GM12801 (cell line): ENCODE data around the gene C13orf46.

ENCODE experiments used
- TF ChIP-seq, protein P1 (sequence below): IDR thresholded peaks from one replicate; pipeline ENCODE4 v1.5.1; 2011; ENCODE audit warnings: control low read depth; ENCODE audit not compliant: insufficient read length; ENCODE audit errors: extremely low read depth

The C13orf46 gene

DNA sequence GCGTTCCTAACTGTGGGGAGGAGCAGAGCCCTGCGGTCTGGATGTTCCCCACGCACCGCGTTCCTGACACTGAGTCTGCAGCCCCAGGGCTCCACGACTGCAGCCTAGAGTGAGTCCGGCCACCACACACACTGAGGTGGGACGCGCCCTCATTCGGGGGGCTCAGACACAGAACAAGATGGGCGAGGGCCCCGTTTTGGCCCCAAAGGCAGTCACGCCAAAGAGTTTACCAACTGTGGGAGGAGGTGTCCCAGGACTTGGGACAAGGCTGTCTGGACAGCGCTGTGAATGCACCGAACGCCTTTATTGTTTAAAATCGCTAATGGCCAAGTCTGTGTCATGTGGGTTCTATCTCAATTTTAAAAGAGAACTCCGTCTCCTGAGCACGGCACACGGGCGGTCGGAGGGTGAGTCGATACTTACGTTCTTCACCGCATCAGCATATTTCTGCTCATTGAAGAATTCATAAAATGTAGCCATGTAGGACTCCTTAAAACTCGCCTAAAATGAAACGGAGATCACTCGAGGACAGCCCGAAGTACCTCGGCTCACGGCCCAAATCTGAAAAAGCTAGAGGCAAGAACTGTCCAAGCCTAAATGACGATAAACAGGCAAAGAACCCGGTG lies 35.2 kb upstream of the C13orf46 start:
- TF ChIP-seq, protein P1, sequence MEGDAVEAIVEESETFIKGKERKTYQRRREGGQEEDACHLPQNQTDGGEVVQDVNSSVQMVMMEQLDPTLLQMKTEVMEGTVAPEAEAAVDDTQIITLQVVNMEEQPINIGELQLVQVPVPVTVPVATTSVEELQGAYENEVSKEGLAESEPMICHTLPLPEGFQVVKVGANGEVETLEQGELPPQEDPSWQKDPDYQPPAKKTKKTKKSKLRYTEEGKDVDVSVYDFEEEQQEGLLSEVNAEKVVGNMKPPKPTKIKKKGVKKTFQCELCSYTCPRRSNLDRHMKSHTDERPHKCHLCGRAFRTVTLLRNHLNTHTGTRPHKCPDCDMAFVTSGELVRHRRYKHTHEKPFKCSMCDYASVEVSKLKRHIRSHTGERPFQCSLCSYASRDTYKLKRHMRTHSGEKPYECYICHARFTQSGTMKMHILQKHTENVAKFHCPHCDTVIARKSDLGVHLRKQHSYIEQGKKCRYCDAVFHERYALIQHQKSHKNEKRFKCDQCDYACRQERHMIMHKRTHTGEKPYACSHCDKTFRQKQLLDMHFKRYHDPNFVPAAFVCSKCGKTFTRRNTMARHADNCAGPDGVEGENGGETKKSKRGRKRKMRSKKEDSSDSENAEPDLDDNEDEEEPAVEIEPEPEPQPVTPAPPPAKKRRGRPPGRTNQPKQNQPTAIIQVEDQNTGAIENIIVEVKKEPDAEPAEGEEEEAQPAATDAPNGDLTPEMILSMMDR = no peak

DNA sequence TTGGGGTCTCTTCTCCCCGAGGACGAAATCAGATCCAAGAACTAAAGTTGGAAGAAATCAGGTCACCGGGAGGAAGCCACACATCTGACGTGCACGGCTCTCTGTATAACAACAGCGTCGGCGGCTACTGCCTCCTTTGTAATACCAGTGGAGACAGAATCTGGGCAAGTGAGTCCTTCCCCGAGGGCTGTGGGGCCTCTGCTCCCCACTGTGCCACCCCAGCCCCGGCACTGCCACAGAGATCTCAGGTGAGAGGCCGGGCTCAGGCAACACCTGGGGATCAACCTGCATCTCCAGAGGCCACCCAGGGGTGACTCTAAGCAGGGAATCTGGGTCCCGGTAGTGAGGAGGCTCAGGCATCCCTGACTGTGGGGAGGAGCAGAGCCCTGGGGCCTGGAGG lies 33.7 kb upstream of the C13orf46 start:
- TF ChIP-seq, protein P1 = no peak

DNA sequence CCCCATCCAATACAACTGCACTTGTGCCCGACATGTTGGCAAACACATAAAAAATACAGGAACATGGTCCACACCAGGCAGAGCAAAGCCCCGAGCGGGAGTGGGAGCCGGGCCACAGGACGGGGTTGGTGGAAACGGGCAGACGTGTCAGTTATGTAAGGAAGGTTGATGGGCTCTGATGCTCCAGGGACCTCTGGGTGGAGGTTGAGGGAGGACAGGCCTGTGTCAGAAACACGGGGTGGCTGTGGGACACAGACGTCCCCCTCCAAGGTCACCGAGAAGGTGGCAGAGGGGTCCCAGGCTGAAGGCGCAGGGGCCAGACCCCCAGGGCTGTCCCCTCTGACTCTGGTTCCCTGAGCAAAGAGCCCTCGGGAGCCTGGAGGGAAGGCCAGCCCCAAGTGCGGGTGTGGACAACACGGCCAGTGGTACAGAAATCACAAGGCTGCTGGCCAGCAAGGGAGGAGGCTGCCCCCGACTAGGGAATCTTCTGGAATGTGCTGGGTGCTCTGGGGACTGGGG lies 31.4 kb upstream of the C13orf46 start:
- TF ChIP-seq, protein P1 = no peak

DNA sequence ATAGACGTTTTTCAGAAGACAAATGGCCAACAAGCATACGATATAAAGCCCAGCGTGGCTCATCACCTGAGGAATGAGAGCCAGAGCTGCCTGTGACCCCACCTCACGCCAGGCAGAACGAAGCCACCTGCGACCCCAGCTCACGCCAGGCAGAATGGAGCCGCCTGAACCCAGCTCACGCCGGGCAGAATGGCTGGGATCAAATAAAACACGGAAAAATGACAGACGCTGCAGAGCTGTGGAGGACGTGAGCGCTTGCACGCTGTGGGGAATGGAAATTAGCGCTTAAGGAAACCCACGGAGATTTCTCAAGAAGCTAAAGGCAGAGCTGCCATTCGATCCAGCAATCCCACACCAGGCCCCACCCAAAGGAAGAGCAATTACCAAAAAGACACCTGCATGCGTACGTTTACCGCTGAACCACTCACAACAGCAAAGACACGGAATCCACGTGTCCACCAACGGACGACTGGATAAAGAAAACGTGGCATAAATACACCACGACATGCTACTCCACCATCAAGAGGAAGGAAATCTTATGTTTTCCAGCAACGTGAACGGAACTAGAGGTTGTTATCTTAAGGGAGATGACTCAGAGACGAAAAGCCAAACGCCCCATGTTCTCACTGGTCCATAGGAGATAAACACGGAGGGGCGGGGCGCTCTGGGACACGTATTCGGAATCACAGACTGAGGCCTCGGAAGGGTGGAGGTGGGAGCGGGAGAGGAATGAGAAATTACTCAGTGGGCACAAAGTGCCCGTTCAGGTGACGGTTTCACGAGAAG lies 30.7 kb upstream of the C13orf46 start:
- TF ChIP-seq, protein P1 = no peak

DNA sequence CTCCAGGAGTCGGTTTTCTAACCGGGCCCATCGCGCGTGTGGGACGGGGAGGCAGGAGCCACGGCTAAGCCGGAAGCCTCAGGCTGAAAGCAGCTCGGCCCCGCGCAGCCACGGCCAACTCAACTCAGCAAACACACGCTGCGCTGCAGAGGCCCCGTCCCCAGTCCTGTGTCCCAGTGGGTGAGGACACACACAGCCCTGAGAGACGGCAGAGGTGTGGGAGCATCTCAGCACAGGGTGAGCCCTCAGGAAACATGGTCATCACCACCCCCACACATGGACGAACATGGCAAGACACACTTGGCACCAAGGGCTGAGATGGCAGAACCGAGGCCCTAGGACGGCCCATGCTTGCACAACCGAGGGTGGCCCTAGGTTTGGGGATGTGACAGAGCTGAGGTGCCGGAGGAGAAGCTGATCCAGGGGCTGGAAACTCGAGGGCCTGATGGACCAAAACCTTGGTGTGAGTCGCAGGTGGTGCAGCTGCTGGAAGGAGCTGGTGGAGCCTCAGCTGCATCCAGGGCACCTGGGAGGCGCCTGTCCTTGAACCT lies 29.0 kb upstream of the C13orf46 start:
- TF ChIP-seq, protein P1 = no peak

DNA sequence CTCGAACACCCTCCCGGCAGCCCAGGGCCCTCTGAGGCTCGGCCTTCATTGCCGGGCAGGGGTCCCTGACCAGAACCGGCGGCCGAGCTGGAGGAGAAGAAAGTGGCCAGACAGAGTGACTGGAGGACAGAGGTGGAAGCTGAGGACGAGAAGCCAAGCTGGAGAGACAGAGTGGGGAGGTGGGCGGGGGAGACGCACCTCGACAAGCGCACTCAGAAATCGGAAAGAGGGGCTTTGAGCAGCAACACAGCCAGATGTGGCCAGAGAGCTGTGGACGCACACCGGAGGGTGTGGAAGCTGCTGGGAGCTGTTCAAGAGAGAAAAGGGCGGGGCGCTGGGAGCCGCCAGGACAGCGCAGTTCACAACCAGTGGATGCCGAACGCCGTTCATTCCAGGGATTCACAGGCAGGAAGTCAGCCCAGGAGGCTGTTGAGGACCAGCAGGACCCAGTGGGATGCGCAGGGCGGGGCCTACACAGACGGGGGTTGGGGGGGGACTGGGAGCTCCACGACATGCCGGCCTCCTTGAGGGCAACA lies 28.2 kb upstream of the C13orf46 start:
- TF ChIP-seq, protein P1 = no peak

DNA sequence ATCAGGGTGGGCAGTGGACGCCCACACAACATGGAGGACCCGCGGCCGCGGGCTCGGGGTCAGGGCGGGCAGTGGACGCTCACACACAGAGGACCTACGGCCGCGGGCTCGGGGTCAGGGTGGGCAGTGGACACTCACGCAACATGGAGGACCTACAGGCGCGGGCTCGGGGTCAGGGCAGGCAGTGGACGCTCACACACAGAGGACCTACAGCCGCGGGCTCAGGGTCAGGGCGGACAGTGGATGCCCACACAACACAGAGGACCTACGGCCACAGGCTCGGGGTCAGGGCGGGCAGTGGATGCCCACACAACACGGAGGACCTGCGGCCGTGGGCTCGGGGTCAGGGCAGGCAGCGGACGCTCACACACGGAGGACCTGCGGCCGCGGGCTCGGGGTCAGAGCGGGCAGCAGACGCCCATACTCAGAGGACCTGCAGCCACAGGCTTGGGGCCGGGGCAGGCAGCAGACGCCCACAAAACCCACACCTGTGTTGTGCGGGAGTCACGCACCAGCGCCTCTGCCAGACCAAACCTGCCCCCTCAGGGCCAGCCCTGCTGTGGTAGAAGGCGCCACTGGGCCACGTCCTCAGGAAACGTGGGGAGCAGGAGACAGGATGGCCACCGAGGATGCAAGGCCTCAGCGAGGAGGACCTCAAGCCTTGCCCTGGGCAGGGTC lies 27.6 kb upstream of the C13orf46 start:
- TF ChIP-seq, protein P1 = no peak
